ENCODE results near the gene NSRP1.

- TF ChIP-seq CTCF (optimal IDR thresholded peaks at IDR 0.05 in 1 of 3, IDR thresholded peaks at IDR 0.05 in 1 of 3, conservative IDR thresholded peaks at IDR 0.05 in 1 of 3; ENCODE audit: extremely low read depth in 1 of 3, insufficient read depth in 2 of 3, low read length in 3 of 3) (no peak), EZH2 (IDR thresholded peaks at IDR 0.05; ENCODE audit: low read length) (no peak)
Observed at GRCh38 chr17:30137158-30137557, 20.5 kb downstream of the NSRP1 start.

All from keratinocyte (primary cell).